Neutrophil (primary cell): ENCODE measurements around the gene IFIT1.

Source experiments
- H3K27ac ChIP-seq: fragments of 200-600 bp; sonication (generic); 2 replicates; pipeline ENCODE4 v1.5.1; 2016; ENCODE audit warnings: mild to moderate bottlenecking, moderate library complexity
- H3K27me3 ChIP-seq: fragments of 200-600 bp; sonication (generic); 2 replicates; pipeline ENCODE4 v1.6.0; 2016; ENCODE audit warnings: mild to moderate bottlenecking
- H3K36me3 ChIP-seq: fragments of 200-600 bp; sonication (generic); 2 replicates; pipeline ENCODE4 v1.5.1; 2017
- H3K4me1 ChIP-seq, 2 experiments: fragments of 200-600 bp in 1 of 2; sonication (generic) in 1 of 2; 1 replicate in 1 of 2; 2 replicates in 1 of 2; pipeline versions ENCODE4 v1.5.1 to v1.6.1; 2013 to 2016; ENCODE audit warnings: low read depth in 1 of 2, low read length in 1 of 2, mild to moderate bottlenecking in 1 of 2, moderate library complexity in 1 of 2; ENCODE audit not compliant: control insufficient read depth in 1 of 2, insufficient read depth in 1 of 2
- H3K4me3 ChIP-seq, 2 experiments: fragments of 200-600 bp in 1 of 2; sonication (generic) in 1 of 2; 1 replicate in 1 of 2; 2 replicates in 1 of 2; pipeline ENCODE4 v1.5.1; 2013 to 2016; ENCODE audit warnings: low read depth in 1 of 2, low read length in 1 of 2, mild to moderate bottlenecking in 1 of 2, moderate library complexity in 1 of 2
- H3K9me3 ChIP-seq: fragments of 200-600 bp; sonication (generic); 2 replicates; pipeline ENCODE4 v1.5.1; 2016
- TF ChIP-seq, protein P1 (sequence below): fragments of 200-600 bp; sonication (generic); IDR thresholded peaks from 2 replicates; pipeline ENCODE4 v1.5.1; 2016; ENCODE audit warnings: antibody characterized with exemption

The IFIT1 gene

DNA sequence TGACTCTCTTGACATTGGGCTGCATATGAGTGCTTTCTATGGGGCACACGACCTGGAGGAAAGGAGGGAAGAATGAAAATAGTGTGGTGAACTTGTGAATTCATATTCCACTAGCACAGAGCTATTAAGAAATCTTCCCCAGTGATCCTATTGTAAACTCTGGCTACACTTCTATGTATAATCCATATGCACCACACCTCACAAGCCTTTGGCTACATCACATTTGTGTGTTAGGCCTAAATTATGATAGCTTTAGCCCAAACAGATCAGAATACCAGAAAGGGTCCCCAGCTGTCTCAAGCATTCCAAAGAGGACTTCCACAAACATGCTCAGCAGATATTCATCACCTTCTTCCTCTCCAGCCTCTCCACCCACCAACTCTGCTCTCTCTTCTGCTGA, 24.3 kb upstream of the IFIT1 start:
- TF ChIP-seq, protein P1, sequence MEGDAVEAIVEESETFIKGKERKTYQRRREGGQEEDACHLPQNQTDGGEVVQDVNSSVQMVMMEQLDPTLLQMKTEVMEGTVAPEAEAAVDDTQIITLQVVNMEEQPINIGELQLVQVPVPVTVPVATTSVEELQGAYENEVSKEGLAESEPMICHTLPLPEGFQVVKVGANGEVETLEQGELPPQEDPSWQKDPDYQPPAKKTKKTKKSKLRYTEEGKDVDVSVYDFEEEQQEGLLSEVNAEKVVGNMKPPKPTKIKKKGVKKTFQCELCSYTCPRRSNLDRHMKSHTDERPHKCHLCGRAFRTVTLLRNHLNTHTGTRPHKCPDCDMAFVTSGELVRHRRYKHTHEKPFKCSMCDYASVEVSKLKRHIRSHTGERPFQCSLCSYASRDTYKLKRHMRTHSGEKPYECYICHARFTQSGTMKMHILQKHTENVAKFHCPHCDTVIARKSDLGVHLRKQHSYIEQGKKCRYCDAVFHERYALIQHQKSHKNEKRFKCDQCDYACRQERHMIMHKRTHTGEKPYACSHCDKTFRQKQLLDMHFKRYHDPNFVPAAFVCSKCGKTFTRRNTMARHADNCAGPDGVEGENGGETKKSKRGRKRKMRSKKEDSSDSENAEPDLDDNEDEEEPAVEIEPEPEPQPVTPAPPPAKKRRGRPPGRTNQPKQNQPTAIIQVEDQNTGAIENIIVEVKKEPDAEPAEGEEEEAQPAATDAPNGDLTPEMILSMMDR: no peak
- H3K4me3 ChIP-seq: no peak overlapping the region
- no peaks in the 10 kb centered on the region for H3K9me3 ChIP-seq
- H3K36me3 ChIP-seq: no peaks in the 10 kb centered on the region
- no peaks in the 10 kb centered on the region for H3K27me3 ChIP-seq
- H3K4me1 ChIP-seq: no peaks in the 10 kb centered on the region
- H3K27ac ChIP-seq: no peak overlapping the region

DNA sequence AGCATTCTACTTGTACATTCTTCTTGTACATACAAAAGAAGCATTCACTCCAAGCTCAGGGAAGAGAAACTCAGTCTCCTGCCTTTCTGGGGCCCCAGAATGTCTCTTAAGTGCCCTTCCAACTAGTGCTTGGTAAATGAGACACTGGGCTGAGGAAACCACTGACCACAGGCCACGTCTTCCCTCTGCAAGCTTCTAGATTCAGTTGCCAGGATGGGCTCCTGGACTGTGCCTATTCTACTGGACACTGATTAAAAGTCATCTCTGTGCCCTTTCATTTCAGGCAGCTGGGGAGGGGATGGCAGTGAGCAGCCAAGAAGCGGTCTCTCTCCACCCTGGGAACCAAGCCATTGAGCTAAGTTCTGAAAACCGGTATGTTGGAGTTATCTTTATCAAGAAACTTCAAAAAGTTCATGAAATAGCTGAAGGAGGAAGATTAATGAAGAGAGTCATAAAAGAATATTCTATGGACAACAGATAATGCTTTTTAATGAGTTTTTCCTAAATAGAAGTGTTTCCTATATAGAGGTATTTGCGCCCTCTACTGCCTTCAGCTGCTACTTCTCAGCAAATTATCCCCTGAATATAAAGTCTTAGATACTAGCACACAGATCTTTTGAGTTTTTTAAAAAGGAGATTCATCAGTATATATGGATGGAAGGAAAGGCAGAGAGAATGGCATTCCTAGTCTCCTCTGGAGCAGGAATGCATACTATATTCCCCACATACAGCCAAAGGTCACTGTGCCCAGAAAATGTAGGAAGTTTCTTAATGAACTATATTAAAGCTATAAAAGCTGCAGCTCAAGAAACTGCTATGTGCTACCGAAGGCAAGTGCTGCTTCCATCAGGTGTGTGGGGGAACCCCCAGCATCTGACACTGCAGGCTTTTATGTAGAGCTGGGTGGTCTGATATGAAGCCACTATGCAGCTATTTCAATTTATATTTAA, 23.0 kb upstream of the IFIT1 start:
- Histone ChIP-seq H3K4me1 (no peaks in the 10 kb centered on the region), H3K27ac (no peak overlapping the region), H3K4me3 (no peak overlapping the region), H3K36me3 (no peaks in the 10 kb centered on the region), H3K9me3 (no peaks in the 10 kb centered on the region), H3K27me3 (no peaks in the 10 kb centered on the region)
- TF ChIP-seq, protein P1: peak; percentile 41

DNA sequence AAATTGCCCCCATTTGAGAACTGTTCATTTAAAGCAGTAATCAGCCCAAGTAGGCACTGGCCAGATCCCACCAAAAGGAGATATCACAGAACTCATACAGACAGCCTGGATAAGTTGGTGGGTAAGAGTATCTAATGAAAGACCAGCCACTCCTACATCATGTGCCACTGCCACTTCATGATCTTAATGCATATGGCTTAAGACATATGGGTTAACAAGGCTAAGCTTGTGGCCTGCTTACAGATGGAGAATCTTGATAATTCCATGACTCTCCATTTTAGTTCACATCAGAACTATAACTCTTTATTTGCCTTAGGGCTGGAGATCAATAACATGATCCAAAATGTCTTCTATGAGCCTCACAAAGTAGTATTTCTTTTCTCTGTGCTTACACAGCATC, 21.3 kb upstream of the IFIT1 start:
- H3K4me1 ChIP-seq: no peaks in the 10 kb centered on the region
- TF ChIP-seq, protein P1: no peak
- no peak overlapping the region for H3K4me3 ChIP-seq
- no peaks in the 10 kb centered on the region for H3K9me3 ChIP-seq
- H3K36me3 ChIP-seq: no peaks in the 10 kb centered on the region
- no peaks in the 10 kb centered on the region for H3K27me3 ChIP-seq
- H3K27ac ChIP-seq: no peak overlapping the region

DNA sequence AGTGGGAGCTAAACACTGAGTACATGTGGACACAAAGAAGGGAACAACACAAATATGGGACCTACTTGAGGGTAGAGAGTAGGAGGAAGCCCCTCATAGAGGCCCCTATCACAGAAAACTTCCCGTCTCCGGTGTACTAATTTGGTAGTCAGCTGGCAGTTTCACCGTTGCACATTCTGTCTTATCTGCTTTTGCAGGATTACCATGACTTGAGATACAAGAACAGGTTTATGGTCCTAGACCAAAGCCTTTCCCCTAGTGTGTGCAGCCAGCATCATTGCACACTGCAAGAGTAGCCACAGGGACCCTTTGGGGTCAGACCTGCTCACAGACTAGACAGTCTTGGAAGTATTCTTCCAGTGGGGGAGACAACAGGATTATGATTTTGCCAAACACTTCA, 20.4 kb upstream of the IFIT1 start:
- TF ChIP-seq, protein P1: no peak
- no peaks in the 10 kb centered on the region for H3K36me3 ChIP-seq
- no peaks in the 10 kb centered on the region for H3K9me3 ChIP-seq
- no peaks in the 10 kb centered on the region for H3K27me3 ChIP-seq
- no peak overlapping the region for H3K4me3 ChIP-seq
- H3K4me1 ChIP-seq: no peaks in the 10 kb centered on the region
- no peak overlapping the region for H3K27ac ChIP-seq

DNA sequence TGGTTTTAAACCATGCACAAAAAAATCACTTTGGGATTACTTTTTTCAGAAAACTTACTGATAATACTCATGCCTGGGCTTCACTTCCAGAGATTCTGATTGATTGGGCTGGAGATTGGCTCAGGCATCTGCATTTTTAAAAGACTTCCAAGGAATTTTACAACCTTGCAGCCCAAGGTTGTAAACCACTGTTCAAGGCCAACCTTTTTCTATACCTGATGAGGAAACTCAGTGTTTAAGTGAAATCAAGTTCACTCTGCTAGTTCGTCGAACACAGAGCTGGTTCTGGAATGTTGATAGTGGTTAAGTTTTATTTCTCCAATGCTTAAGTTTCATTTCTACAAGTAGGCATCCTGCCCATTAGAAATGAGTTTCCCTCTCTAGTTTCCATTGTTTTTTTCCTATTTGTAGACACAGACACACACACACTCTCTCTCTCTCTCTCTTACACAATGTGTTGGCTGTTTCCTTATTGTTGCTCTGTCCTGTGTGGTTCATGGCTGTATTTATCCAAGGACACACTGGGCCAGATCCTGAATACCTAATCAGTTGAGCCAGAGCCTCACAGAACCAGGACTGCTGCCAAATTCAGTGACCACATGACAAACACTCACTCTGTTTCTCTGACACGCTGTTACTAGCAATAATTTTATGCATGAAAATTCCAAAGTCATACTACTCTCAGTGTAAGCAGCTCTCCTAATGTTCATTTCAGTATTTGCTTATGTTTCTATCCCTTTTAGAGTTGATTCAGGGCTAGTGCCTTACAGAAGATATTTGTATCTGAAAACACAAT, 18.3 kb upstream of the IFIT1 start:
- TF ChIP-seq, protein P1: no peak
- Histone ChIP-seq H3K4me3 (no peak overlapping the region), H3K4me1 (no peaks in the 10 kb centered on the region), H3K9me3 (no peaks in the 10 kb centered on the region), H3K27me3 (no peaks in the 10 kb centered on the region), H3K27ac (no peak overlapping the region), H3K36me3 (no peaks in the 10 kb centered on the region)
